GM19452 (cell line): ENCODE results near the gene FXYD2.
"Not testable (repeated sequence)": the region's sequence is repeated elsewhere in the genome, so short reads cannot be mapped to it uniquely, and the experiment has no call there.

ENCODE experiments used
- ATAC-seq: cut with Tn5 transposase; IDR thresholded peaks from one replicate; pipeline ENCODE4 v1.9.1; 2021; ENCODE audit not compliant: unreplicated experiment

Gene FXYD2

DNA sequence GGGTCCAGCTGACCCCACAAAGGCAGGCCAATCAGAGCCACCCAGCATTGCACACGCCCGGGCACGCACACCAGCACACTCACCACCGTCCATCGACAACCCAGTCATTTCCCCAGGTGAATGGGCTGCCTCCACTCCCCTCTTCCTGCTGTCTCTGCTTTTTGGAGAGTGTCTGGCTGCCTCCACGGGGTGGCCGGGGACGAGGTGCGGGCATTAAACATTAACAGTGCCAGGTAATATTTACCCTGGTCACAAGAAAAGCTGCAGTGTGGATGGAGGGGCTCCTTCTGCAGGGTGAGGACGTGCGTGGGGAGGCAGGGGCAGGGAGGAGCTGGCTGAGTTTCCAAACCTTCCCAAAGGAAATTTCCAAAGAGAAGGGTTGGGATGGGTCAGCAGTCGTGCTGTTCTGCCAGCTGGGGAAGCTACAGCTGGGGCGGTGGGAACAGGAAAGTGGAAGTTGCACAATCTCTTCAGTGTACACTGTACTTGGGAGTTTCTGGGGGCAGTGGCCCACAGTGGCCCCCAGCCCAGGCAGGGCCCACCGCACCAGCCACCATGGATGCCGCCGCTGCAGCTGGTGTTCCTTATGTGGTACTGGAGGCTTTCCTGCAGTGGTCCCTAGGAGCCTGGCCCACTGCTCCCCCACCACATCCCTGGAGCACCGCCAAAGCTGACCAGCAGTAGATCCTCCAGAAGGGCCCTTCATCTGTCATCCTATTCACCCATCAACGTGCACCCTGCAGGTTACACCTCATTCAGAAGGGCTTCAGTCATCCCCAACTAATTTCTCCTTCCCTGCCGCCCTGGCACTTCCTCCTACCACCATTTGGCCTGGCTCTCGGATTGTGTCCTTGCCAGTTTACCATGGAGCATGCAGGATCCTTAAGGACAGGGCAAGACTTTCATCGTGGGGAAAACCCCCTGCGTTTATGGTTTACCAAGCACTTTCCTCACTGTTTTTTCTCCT lies at the start of gene FXYD2:
FXYD2 (minus strand) TSS at position 174 of the 967 bp plus-strand sequence; CDS start at position 108, 66 bp downstream.
- ATAC-seq, result no peak

DNA sequence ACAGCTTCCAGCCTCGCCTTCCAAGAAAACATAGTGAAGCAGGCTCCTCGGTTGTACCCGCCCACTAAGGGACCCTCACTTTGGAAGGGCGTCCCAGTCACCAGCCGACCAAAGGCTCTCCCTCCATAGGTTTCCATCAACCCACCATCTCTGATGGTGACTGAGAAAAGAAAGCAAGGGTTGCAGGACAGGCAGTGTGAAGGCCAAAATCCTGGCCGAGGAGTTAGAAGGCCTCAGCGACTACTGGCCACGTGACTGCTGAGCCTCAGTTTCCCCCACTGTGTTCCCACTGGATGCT lies 49.2 kb upstream of the FXYD2 start:
- no peak for ATAC-seq

DNA sequence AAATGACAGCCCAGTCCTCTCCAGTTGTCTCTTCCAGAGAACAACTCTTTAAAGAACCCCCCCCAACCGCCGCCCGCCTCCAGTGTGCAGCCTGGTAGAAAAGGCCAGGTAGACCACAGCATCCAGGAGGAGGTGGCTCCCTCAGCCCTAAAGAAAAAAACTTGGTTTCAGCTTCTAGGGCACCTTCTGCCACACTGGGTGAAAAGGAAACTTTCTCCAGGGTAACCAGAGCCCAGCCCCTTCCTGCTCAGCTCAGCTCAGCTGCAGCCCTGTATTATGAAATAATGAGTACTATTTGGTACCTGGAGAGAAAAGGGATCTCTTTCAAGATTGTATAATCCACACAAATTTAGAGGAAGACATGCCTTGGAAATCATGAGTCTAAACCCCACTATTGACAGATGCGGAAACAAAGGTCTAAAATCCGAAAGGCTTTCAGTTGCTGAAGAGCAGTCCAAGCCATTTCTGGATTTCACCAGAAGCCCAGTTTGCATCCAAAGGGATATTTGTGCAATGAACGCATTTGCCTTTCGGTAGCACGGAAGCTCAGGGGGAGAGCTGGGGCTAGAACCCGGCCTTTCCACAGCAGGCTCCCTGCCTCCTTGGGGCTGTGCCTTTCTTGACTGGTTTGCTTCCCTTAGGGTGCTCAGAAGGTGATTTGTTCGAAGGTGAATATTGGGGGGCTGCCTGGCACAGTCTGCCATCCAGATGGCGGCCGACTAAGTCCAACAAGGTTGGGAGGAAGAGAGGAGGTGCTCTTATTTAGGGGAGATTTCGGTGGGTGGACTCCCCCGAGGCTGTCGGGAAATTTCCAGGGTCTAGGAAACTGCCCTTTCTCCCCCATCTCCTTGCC lies 48.7 kb upstream of the FXYD2 start:
- no peak for ATAC-seq

DNA sequence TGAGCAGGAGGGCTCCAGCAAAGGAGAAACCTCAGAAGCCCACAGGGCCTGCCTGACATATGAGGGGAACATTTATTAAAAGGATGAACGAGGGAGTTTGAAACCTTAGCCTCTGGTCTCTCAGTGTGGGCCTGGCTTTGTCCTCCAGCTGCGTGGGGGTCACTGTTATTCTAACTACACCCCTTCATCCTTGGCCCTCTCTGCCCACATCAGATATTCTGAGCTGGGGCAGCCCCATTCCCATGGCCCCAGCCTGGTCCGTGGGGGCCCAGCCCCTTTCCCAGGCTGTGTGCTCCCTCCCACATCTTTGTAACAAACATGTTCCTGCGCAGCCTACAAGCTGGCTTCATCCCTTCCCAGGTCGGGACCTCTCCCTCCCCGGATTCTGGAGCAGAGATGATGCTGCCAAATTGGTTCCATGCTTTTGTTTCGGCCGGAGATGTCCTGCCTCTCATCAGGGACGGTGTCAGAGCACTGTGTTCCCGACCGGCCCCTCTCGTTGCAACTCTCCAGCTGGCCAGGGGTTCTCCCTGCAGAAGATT lies 47.9 kb upstream of the FXYD2 start:
- no peak for ATAC-seq

DNA sequence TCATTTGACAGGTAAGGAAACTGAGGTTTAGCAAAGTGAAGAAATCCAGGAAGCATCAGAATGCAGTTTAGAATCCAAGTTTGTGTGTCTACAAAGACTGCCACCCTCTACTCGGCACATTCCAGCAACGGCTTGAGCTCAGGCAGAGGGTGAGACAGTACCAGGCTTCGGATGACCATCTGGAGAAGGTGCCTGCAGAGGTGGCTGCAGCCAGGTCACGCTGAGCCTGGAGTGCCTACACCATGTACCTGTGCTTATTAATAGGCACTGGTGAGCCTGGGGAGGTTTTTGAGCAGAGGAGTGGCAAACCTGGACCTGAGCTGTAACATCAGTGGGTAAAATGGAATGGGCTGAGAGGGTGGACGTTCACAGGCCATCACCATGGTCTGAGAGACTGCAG lies 47.2 kb upstream of the FXYD2 start:
- ATAC-seq, result no peak

DNA sequence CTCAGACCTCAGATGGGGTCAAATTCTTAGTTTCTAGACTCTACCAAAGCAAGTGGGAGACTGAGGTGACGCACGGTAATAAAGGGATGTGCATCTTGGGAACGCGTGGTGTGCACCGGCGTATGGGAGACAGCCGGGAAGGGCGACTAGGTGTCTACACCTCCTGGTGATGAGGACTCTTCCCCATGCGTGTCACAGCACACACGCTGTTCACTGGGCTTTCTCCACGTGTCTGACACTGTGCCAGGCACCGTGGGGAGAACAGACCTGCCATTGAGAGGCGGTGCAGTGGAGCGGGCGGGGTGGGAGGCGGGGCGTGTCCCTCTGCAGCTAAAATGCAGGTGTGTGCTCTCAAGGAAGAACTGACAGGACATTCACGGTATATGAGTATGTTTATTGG lies 46.6 kb upstream of the FXYD2 start:
- ATAC-seq, result no peak

DNA sequence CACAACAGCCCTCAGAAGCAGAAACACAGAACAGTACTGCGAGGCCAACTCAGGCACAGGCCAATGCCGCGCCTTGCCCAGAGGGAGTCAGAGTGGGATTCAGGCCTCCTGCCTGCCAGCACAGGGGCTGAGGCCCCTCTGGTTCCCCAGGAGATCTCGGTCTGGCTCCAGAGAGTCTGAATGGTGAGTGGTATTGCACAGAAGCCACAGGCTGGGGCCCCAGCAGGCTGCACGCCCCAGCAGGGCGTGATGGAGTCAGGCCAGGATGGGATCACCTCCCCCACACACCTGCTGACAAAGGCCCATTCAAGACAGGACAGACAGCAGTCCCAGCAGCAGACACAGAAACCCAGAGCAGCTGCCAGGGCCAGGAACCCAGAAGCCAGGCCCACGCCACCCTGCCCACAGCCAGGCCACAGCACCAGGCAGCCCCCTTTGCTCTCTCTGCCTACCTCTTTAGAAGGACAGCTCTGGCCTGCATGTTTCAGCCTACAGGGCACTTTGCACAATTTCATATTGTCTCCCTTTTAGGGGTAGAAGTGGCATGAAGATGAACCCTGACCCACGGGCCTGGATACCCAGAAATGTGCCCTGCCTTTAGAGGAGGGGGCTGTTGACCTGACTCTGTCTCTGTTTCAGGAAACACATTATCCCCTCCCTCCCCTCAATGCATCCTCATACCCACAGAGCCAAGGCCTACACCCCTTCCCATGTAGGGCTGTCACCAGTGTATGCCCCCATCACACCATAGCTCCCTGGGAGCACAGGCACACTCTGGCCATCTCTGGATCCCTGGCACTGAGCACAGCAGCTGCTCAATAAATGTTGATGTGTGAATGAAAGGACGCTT lies 45.8 kb upstream of the FXYD2 start:
- ATAC-seq, result no peak

DNA sequence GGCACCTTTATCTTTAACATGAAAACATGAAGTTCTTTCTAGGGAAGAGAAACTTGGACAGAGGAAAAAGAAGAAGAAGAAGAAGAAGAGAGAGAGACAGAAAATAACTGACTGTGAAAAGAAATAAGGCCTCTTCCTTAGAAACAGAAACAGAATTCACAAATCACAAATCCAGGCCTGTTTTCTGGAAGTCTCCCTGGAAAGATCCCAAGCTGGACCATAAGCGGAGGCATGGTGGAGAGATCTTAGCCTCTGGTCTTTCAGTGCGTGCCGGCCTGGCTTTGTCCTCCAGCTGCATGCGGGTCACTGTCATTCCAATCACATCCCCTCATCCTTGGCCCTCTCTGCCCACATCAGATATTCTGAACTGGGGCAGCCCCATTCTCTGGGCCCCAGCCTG lies 45.1 kb upstream of the FXYD2 start:
- ATAC-seq, result no peak

DNA sequence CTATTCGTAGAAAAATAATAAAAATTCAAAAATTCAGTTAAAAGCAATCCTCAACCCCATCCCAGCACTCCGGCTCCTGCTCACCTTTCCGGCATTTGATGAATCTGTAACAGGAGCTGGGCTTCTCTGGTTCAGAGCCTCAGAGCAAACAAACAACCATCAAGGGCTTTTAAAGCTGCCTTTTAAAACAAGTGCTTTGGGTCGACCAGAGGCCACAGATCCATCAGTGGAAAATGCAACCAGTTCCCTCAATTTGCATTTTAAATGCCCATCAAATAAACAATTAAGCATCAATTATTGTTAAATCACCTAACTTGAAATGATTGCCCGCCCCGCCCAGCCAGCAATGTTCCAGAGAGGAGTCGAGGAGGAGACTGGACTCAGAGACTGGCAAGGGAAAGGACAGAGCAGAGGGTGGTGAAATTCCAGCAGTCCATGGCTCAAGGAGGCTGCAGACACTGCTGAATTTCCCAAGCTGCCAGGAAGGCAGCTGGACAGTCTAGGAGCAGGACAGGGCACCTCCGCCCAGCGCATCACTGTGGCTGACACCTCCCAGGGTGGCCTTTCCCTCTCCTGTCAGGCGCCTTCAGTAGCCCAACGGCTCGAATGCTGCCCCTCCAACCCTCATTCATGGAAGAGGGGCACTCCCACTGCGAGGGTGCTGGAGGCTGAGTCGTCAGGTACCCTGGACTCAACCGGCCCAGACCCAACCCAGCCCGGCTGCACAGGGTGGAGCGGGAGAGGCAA lies 44.4 kb upstream of the FXYD2 start:
- no peak for ATAC-seq

DNA sequence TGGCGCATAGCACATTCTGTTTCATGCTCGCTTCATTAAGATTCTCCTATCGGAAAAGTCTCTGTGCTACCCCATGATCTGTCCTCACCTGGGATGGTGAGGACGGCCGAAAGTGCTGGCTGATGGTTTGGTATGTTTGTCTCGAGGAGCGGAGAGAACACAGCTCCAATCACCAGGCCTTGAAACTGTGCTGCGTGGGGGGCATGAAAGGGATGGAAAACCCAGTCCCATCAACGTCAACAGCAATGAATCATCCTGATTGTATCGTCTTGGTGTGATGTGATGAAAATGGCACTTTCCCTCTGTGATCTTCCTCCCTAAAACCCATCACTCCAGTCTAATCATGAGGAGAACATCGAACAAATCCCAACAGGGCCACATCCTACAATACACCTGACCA lies 43.5 kb upstream of the FXYD2 start:
- ATAC-seq, result no peak

DNA sequence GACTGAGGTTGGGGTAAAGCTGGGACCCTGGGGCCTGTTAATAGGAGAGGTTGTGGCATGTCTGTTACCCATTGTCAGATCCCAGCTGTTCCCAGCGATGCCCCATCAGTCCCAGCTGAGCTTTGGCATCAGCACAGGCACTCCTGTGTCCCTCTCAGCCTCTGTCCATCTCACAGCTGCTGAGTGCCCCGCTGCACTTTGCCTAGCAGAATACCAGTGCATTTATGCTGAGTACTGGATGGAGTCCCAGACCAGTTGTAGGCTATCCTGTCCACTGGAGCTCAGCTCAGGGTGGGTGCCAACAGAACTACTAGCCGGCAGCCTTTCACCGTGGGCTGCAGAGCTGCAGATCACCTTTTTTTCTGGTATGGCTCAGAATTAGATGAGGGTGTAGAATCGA lies 42.0 kb upstream of the FXYD2 start:
- ATAC-seq, result no peak

DNA sequence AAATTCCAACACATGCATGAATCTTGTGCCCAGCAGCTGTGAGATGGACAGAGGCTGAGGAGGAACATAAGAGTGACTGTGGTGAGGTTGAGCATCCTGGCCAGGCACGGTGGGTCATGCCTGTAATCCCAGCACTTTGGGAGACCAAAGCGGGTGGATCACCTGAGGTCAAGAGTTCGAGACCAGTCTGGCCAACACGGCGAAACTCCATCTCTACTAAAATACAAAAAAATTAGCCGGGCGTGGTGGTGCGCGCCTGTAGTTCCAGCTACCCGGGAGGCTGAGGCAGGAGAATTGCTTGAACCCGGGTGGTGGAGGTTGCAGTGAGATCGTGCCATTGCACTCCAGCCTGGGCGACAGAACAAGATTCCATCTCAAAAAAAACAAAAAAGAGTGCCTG lies 41.0 kb upstream of the FXYD2 start:
- ATAC-seq, result not testable (repeated sequence)

DNA sequence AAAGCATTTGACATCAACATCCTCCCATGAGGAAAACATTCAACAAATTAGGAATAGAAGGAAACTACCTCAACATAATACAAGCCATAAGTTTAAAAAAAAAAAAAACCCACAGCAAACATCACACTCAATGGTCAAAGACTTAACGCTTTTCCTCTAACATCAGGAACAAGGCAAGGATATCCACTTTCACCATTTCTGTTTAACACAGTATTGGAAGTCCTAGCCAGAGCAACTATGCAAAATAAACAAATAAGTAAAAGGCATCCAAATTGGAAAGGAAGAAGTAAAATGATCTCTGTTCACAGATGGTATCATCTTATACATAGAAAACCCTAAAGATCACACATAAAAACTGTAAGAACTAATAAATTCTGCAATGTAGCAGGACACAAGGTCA lies 38.8 kb upstream of the FXYD2 start:
- no peak for ATAC-seq

DNA sequence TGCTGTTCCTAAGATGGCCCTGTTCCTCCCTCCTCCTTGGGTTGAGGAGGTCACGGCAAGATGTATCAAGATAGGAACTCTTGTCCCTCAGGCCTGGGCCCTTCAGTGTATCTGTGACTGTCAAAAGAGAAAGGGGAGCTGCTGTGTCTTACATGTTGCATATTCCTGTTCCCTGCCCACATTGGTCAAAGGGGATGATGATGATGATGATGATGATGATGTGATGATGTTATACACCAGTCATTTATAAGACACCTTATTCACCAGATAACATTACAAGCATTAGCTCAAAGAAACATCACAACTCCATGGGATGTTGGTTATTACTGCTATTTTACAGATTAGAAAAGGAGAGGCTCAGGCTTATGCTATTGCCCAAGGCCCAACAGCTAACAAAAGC lies 38.2 kb upstream of the FXYD2 start:
- no peak for ATAC-seq

DNA sequence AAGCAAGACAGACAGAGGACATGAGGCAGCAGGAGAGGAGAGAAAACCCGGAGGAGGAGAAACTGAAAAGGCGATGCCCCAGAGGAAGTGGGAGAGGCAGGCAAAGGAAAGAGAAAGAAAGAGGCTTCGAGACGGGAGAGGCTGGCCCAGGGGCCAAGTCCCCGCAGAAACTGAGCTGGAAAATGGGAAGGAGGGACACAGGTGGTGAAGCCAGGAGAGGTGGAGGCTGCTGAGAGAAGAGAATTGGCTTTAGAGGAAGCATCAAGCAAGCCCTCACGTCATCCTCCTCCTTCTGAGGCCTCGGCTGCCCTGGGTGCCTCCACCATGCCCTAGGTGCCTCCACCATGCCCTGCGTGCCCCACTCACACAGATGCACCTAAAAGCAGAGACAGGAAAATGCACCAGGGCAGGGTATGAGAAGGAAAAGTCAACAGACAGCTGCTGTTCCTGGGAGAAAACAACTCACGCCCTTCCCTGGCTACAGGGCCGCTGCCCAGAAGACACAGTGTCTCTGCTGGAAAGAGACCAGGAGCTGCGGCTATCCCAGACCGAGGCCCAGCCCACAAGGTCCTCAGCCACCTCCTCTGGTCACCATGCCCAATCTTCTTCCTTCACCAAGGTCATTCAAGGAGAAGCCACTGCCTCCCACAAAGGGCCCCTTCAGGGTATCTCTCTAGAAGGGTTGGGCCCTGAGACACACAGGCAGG lies 37.6 kb upstream of the FXYD2 start:
- no peak for ATAC-seq

DNA sequence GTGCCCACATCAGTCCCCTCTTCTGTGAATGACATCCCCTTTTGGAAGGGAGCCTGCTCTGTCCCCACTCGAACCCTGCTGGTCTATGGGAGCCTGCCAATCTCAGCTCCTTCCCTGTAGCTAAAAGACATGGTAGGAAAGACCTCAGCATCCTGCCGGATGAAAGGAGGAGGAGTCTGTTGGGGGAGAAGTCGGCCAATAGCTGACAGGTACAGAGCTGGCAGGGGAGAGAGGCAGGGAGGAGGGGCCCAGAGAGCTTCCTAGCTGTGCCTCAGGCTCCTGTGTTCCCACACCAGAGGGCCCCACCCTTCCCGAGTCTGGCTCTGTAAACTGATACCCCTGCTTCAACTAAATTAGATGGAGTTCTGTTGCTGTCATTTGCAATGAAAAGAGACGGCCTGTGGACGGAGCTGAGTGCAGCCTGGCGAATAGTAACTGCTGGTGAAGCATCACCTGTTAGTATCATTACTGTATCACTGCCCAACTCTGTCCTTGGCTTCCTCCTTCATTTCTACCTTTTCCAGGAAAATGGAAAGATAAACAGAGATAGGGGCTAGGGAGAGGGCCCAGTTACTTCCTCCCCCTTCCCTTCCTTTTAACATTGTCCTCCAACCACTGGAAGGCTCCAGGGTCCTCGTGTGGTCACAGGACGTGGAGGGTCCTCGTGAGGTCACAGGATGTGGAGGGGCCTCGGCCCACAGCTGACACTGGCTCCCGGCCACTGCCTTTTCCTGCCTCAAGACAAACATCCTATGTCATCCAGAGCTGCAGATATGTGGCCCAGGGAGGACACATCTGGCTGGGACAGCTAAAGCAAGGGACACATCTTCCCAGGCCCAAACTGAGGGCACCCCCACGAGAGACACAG lies 36.8 kb upstream of the FXYD2 start:
- no peak for ATAC-seq

DNA sequence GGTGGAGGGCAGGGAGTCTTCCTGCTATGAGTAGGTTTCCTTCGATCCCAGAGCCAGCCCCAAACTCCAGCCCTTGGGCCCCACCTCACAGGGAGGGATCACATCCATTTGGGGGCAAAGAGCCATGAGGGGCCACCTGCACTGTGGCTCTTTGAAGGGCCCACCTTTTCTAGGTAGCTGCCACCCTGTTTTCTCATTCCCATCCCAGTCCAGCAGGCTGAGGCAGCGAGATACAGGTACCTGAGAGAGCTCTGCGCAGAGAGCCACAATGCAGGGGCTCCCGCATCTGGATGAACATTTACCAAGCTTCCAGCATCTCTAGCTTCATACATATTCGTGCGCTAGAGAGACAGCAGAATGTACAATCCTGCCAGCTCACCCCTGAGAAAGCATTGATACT lies 35.6 kb upstream of the FXYD2 start:
- no peak for ATAC-seq

DNA sequence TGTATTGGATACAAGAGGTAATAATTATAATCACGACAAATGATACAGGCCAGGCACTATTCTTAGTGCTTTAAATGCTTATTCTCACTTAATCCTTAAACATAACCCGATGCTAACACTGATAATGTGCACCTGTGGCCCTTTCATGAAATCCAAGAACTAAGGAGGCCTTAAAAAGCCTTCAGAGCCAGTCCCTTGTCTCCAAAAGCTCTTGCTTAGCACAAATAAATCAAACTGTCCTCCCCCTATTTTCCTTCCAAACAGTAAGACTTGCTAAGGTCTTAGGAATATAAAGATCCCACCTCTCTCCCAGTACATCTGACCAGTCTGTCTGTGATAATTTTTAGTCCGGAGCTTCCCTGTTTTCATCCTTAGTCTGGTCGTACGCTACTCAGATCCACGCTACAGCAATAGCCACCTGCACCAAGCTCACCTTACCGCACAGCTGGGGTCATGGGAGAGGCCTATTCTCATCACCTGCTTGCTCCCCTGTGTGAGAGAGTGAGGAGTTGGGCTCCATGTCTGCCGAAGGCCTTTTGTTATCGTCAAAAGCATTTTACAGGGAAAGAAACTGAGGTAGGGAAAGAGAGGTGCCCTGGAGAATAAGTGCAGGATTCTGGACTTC lies 35.1 kb upstream of the FXYD2 start:
- no peak for ATAC-seq
